ENCODE measurements around the gene HEG1.
A peak's percentile ranks its signal among the peaks of the same experiment; 100 is the strongest.

DNA sequence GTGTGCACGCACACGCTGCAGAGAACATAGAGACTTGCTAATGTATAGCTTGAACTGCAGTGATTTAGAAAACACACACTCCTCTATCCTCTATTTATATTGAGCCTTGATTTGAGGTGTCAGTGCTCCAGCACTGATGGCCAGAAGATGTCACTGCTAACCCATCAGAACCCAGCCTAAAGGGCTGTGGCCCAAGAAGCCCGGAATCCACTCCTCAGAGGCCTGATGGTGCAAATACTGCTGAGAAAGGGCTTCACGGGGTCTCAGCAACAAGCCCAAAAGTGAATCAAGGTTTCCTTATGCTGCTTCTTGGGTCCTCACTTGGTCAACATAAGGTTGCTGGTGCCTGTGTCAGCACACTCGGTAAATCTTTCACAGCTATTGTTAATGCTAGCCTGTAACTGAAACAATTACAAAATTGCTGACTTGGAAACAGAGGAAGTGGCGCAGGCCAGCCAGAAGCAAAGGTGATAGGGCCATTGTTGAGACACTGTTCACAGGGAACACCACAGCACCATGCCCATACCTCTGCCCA, 60.3 kb downstream of the HEG1 start:
- TF ChIP-seq, protein P1, sequence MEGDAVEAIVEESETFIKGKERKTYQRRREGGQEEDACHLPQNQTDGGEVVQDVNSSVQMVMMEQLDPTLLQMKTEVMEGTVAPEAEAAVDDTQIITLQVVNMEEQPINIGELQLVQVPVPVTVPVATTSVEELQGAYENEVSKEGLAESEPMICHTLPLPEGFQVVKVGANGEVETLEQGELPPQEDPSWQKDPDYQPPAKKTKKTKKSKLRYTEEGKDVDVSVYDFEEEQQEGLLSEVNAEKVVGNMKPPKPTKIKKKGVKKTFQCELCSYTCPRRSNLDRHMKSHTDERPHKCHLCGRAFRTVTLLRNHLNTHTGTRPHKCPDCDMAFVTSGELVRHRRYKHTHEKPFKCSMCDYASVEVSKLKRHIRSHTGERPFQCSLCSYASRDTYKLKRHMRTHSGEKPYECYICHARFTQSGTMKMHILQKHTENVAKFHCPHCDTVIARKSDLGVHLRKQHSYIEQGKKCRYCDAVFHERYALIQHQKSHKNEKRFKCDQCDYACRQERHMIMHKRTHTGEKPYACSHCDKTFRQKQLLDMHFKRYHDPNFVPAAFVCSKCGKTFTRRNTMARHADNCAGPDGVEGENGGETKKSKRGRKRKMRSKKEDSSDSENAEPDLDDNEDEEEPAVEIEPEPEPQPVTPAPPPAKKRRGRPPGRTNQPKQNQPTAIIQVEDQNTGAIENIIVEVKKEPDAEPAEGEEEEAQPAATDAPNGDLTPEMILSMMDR (IDR thresholded peaks at IDR 0.05; ENCODE audit: control extremely low read depth in 1 of 3, insufficient read depth in 1 of 3, low read depth in 1 of 3, low read length in 3 of 3), result peak; percentile 68 to 94 (median 90)
- TF ChIP-seq POLR2A (IDR thresholded peaks at IDR 0.05; ENCODE audit: control extremely low read depth in 1 of 2, low read depth in 2 of 2, low read length in 2 of 2) (no peak), EP300 (IDR thresholded peaks at IDR 0.05; ENCODE audit: borderline replicate concordance in 1 of 2, low read depth in 2 of 2, low read length in 2 of 2) (no peak), HDAC2 (IDR thresholded peaks at IDR 0.05; ENCODE audit: borderline replicate concordance in 1 of 2, low read depth in 2 of 2, low read length in 2 of 2) (no peak), EZH2 (IDR thresholded peaks at IDR 0.05; ENCODE audit: low read depth, low read length, severe bottlenecking) (no peak), ZNF274 (IDR thresholded peaks at IDR 0.05; ENCODE audit: borderline replicate concordance, extremely low read depth, low read length) (no peak), CBX8 (IDR thresholded peaks at IDR 0.05; ENCODE audit: borderline replicate concordance, low read depth, low read length) (no peak), JUND (IDR thresholded peaks at IDR 0.05; ENCODE audit: low read length) (no peak), GABPA (IDR thresholded peaks at IDR 0.05; ENCODE audit: borderline replicate concordance, insufficient read depth, low read length) (no peak), NRF1 (IDR thresholded peaks at IDR 0.05; ENCODE audit: low read depth, low read length) (no peak), SIN3A (conservative IDR thresholded peaks at IDR 0.05 in 1 of 2, IDR thresholded peaks at IDR 0.05 in 1 of 2; ENCODE audit: low read depth in 1 of 2, low read length in 2 of 2) (no peak), BCL11A (IDR thresholded peaks at IDR 0.05; ENCODE audit: low read depth in 2 of 2, low read length in 2 of 2) (no peak), RAD21 (IDR thresholded peaks at IDR 0.05 in 1 of 2, conservative IDR thresholded peaks at IDR 0.05 in 1 of 2; ENCODE audit: low read depth in 2 of 2, low read length in 2 of 2) (peak; percentile 98 to 99)
- TF ChIP-seq, protein P2, sequence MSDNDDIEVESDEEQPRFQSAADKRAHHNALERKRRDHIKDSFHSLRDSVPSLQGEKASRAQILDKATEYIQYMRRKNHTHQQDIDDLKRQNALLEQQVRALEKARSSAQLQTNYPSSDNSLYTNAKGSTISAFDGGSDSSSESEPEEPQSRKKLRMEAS (IDR thresholded peaks at IDR 0.05), result no peak

Data from H1 (cell line).